Smooth muscle cell (in vitro differentiated cells): ENCODE results near the gene ASB13. TPM values are rescaled to one million over a fixed set of nuclear protein-coding genes. Genes with fewer than 3 reads are reported as not detected.

Experiments
- DNase-seq: peaks from one replicate; lab custom pipeline; 2025; ENCODE audit not compliant: unreplicated experiment; lab: John Stamatoyannopoulos, UW
- H2AFZ ChIP-seq: fragments of 200-600 bp; sonication (generic); 2 replicates; pipeline ENCODE4 v1.6.0; 2016; ENCODE audit warnings: antibody characterized with exemption, low read depth, mild to moderate bottlenecking
- H3F3A ChIP-seq: fragments of 200-600 bp; sonication (generic); 2 replicates; pipeline ENCODE4 v1.6.0; 2017; ENCODE audit warnings: antibody characterized with exemption, low read depth
- H3K27ac ChIP-seq: fragments of 200-600 bp; sonication (generic); 2 replicates; pipeline ENCODE4 v1.5.1; 2016; ENCODE audit warnings: low read depth, mild to moderate bottlenecking
- H3K27me3 ChIP-seq: fragments of 200-600 bp; sonication (generic); 2 replicates; pipeline ENCODE4 v1.6.1; 2016; ENCODE audit warnings: low read depth, mild to moderate bottlenecking
- H3K36me3 ChIP-seq: fragments of 200-600 bp; sonication (generic); 2 replicates; pipeline ENCODE4 v1.5.1; 2016; ENCODE audit warnings: low read depth
- H3K4me1 ChIP-seq: fragments of 200-600 bp; sonication (generic); 2 replicates; pipeline ENCODE4 v1.5.1; 2016; ENCODE audit warnings: low read depth
- H3K4me2 ChIP-seq: fragments of 200-600 bp; sonication (generic); 2 replicates; pipeline ENCODE4 v1.6.0; 2016; ENCODE audit warnings: mild to moderate bottlenecking
- H3K4me3 ChIP-seq: fragments of 200-600 bp; sonication (generic); 2 replicates; pipeline ENCODE4 v1.5.1; 2016; ENCODE audit warnings: mild to moderate bottlenecking
- H3K79me2 ChIP-seq: fragments of 200-600 bp; sonication (generic); 2 replicates; pipeline ENCODE4 v1.6.0; 2016; ENCODE audit warnings: low read depth, mild to moderate bottlenecking
- H3K9ac ChIP-seq: fragments of 200-600 bp; sonication (generic); 2 replicates; pipeline ENCODE4 v1.6.0; 2016; ENCODE audit warnings: low read depth
- H3K9me3 ChIP-seq: fragments of 200-600 bp; sonication (generic); replicated peaks from 2 replicates; pipeline ENCODE4 v1.5.1; 2016; ENCODE audit warnings: low read depth
- H4K20me1 ChIP-seq: fragments of 200-600 bp; sonication (generic); 2 replicates; pipeline ENCODE4 v1.6.0; 2016; ENCODE audit warnings: low read depth
- CTCF ChIP-seq: fragments of 200-600 bp; sonication (generic); IDR thresholded peaks from 2 replicates; pipeline ENCODE4 v1.5.1; 2017; ENCODE audit warnings: borderline replicate concordance, mild to moderate bottlenecking, antibody characterized with exemption; ENCODE audit not compliant: insufficient read depth, poor library complexity, severe bottlenecking
- WGBS: methylation state at CpG from one replicate; pipeline ENCODE4 v1.1.7; 2016; ENCODE audit warnings: low lambda C conversion rate; 5-methylcytosine and 5-hydroxymethylcytosine counted together
- polyA plus RNA-seq: library from polyadenylated mRNA; unstranded; fragments of >200 nt; fragmentation: Nextera tagmentation; extraction: Ambion mirVana; gene quantifications from 2 replicates; pipeline ENCODE4 v1.2.1, GENCODE V29; 2016
- total RNA-seq: library from RNA; depleted of rRNA; stranded (reverse); fragments of >200 nt; gene quantifications from 2 replicates; pipeline ENCODE4 v1.2.3, GENCODE V29; 2014

The ASB13 gene
- total and polyA plus RNA-seq, 2 experiments from 2014 or later, result 12.6 to 34.7 TPM

GRCh38 chr10:5688587-5688986, 22.2 kb upstream of the ASB13 start:
- no peak overlapping the region for H3K4me2 ChIP-seq
- peaks cover 24% of the 10 kb centered on the region for H3K4me1 ChIP-seq
- H3K36me3 ChIP-seq, result no peaks in the 10 kb centered on the region
- WGBS, result 99% methylated on average over 3 of the region's 3 CpGs
- H3K79me2 ChIP-seq, result peaks cover 86% of the 10 kb centered on the region
- H3K9me3 ChIP-seq, result no peaks in the 10 kb centered on the region
- no peak for DNase-seq
- H3K9ac ChIP-seq, result no peak overlapping the region
- H3F3A ChIP-seq, result peaks cover 3% of the 10 kb centered on the region
- no peak overlapping the region for H2AFZ ChIP-seq
- H3K27ac ChIP-seq, result no peak overlapping the region
- TF ChIP-seq CTCF, result no peak
- no peaks in the 10 kb centered on the region for H3K27me3 ChIP-seq
- peaks cover 84% of the 10 kb centered on the region for H4K20me1 ChIP-seq
- H3K4me3 ChIP-seq, result no peak overlapping the region

- Histone ChIP-seq H3K79me2 (peaks cover 58% of the 10 kb centered on the region), H3K9ac (peak overlapping the region; percentile 75), H3K4me3 (peak overlapping the region; percentile 87), H3K27me3 (no peaks in the 10 kb centered on the region), H4K20me1 (peaks cover 56% of the 10 kb centered on the region), H3K4me1 (peaks cover 14% of the 10 kb centered on the region), H2AFZ (peak overlapping the region; percentile 77), H3F3A (no peaks in the 10 kb centered on the region), H3K4me2 (peak overlapping the region; percentile 94), H3K36me3 (no peaks in the 10 kb centered on the region), H3K27ac (peak overlapping the region; percentile 83), H3K9me3 (no peaks in the 10 kb centered on the region)
- no peak for DNase-seq
- no peak for TF ChIP-seq CTCF
- 10% methylated on average over 10 of the region's 10 CpGs for WGBS
Measured at GRCh38 chr10:5685764-5686240, 19.4 kb upstream of the ASB13 start.

- H2AFZ ChIP-seq, result peak overlapping the region; percentile 77
- DNase-seq, result peak; percentile 60
- H3K4me2 ChIP-seq, result peak overlapping the region; percentile 94
- H4K20me1 ChIP-seq, result peaks cover 49% of the 10 kb centered on the region
- H3K36me3 ChIP-seq, result no peaks in the 10 kb centered on the region
- TF ChIP-seq CTCF, result peak; percentile 26
- H3K4me1 ChIP-seq, result peaks cover 14% of the 10 kb centered on the region
- H3K79me2 ChIP-seq, result peaks cover 52% of the 10 kb centered on the region
- H3K27me3 ChIP-seq, result no peaks in the 10 kb centered on the region
- peak overlapping the region; percentile 87 for H3K4me3 ChIP-seq
- WGBS, result under 1% methylated on average over 39 of the region's 77 CpGs
- H3K9ac ChIP-seq, result peak overlapping the region; percentile 75
- H3K27ac ChIP-seq, result peak overlapping the region; percentile 83
- H3F3A ChIP-seq, result no peaks in the 10 kb centered on the region
- H3K9me3 ChIP-seq, result no peaks in the 10 kb centered on the region
Measured at GRCh38 chr10:5684971-5685763, 18.8 kb upstream of the ASB13 start.
